Right ventricle myocardium superior (tissue), 1 donor: ENCODE data around the gene TPCN2. TPM values are rescaled to one million over a fixed set of nuclear protein-coding genes. Genes with fewer than 3 reads are reported as not detected.
A peak's percentile ranks its signal among the peaks of the same experiment; 100 is the strongest.

Experiments
- ATAC-seq: fragments of 200-7000 bp; cut with Tn5 transposase; one replicate; pipeline ENCODE4 v1.9.1; 2020; ENCODE audit warnings: mild to moderate bottlenecking; ENCODE audit not compliant: poor library complexity
- DNase-seq: peaks from one replicate; pipeline ENCODE4 v3.0.0-alpha.2; 2020
- intact Hi-C: fragments of 100-400 bp; cut with DNase I; formaldehyde crosslinking; loops from one replicate; pipeline ENCODE4 v1.11.2; 2022
- total RNA-seq: library from RNA; stranded (reverse); fragmentation: NEBNext Ultra II Directional; extraction: Animal tissue kit (Norgen Biotek cat#: 25700); gene quantifications from one replicate; pipeline ENCODE4 v1.2.1, GENCODE V29; 2021
- donor health status: DM: no; HTN: yes; CAD: no; lungs with severe emphysema.

Gene TPCN2
- total RNA-seq, 1 donor from 2014 or later, result 7.6 TPM

DNA sequence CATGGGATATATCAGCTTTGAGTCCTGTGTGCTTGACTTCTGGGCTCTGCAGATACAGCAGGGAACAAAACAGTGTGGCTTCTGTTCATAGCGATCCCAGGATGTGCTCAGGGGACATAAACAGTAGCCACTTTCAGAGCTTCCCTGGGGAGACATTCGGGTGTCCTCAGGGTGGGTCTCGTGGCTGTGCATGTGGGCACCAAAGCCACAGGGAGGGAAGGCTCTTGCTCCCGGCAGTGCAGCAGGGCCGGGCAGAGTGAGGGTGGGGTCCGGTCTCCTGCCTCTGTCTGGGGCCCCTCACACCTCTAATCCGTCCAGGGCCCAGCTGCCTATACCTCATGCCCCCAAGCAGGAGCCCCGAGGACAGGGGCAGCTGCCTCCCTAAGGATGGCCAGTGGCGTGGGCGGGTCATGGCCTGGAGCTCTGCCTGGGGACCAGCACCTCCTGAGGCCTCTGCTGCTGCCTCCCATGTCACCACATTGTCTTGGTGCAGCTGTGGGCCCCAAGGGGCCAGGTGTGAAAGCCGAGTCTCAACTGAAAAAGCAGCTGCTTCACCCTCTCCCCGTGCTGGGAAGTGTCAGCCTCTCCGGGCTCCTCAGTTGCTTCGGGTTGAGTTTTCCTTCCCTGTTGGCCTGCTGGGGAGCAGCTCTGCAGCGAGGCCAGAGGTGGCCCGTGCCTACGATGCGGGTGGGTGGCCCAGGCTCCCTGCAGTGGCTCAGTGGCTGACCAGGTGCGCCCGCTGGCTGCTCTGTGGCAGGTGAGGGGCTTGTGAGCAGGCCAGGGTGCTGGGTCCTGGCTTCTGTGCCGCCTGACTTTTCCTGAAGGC is 3.8 kb downstream of the TPCN2 start:
- intact Hi-C loops, result no loop called here
- DNase-seq, result no peak
- no peak for ATAC-seq

DNA sequence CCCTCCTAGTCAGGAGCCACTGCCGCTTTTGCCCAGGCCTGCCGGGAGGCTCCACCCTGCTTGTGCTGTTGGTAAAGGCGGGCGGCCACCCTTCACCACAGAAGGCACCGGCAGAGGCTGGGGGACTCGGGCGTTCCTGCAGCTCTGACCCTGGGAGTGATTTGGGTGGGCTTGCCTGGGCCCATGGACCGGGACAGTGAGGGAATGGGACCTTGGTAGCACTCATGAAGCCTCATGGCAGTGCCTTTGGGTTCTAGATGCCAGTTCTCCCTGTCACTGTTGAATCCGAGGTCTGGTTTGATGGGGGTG is 4.4 kb downstream of the TPCN2 start:
- intact Hi-C loops, result no loop called here
- DNase-seq (no peak), ATAC-seq (no peak)

DNA sequence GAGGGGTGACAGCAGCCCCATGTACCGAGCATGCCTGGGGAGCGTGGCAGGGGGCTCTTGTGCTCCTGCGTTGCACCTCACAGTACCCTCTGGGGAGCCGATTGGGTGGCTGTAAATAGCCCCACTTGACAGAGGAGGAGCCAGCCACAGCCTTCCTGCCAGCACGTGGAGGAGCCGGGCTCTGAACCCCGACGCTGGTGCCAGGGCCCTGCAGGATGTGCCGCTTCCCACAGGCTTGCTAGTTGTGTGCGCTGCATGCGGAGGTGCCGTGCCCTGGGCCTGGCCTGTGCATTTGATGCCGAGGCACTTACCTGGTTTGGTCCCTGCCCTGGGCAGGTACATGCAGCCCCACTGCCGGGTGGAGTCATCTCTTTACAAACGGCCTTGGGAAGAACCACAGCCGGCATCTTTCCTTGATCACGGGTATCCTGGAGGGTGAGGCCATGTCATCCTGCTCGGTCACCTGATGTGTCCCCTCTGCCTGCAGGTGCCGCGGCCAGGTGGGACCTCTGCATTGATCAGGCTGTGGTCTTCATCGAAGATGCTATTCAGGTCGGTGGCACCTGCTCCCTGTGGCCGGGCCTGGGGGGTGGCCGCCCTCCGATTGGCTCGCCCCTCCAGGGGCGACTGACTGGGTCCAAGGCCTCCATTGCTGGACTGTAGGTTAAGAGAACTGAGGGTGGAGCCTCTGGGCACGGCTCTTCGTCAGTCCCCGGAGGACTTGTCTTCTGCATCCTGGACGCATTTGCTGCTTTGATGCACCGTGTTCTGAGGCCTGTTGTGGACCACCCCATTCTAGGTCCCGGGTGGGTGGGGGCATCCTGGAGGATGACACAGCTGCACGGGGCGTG is 5.0 kb downstream of the TPCN2 start:
- ATAC-seq (peak; percentile 15), DNase-seq (no peak)
- intact Hi-C loops, result no loop called here

DNA sequence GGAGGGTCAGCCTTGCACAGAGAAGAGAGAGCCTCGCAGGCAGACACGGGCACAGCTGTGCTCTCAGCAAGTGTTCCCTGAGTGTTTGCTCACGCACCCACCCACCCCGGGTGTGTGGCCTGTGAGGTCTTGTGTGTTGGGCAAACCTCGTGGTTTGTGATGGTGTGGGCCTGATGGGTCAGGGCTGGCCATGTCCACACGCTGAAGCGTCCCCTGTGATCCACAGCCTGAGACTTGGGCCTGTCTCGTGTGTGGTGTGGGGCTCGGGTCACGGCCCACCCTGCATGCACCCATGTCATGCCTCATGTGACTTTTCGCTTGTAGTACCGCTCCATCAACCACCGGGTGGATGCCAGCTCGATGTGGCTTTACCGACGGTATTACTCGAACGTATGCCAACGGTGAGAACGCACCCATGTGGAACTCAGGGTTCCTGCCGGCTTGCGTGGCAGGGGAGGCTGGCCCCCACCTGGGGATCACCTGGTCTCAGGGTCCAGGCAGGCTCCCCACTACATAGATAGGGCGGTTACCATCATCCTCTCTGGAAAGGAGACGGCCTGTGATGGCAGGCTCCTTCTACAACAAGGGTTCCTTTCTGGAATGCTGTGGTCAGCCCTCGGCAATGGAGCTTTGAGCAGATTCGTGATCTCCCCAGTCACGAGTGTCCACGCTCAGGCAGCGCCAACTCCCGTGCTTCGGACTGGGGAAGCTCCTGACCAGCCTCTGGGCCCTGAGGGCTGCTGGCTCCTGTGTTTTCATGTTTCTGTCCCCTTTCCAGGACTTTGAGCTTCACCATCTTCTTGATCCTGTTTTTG is 5.9 kb downstream of the TPCN2 start:
- ATAC-seq, result no peak
- intact Hi-C loops, result no loop called here
- DNase-seq, result no peak

DNA sequence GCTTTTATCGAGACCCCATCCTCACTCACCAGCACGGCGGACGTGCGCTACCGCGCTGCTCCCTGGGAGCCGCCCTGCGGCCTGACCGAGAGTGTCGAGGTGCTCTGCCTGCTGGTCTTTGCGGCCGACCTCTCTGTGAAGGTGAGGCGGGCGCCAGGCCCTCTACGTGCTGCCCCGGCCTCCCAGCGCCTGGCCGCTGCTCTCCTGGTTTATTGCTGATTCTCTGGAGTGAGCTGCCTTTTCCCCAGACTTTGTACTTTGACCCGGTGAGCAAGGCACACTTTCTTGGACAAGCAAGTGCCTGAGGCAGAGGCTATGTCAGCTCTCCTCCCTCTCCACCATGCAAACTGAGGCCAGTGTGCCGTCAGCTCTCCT is 6.5 kb downstream of the TPCN2 start:
- no peak for ATAC-seq
- intact Hi-C loops, result no loop called here
- DNase-seq, result no peak

DNA sequence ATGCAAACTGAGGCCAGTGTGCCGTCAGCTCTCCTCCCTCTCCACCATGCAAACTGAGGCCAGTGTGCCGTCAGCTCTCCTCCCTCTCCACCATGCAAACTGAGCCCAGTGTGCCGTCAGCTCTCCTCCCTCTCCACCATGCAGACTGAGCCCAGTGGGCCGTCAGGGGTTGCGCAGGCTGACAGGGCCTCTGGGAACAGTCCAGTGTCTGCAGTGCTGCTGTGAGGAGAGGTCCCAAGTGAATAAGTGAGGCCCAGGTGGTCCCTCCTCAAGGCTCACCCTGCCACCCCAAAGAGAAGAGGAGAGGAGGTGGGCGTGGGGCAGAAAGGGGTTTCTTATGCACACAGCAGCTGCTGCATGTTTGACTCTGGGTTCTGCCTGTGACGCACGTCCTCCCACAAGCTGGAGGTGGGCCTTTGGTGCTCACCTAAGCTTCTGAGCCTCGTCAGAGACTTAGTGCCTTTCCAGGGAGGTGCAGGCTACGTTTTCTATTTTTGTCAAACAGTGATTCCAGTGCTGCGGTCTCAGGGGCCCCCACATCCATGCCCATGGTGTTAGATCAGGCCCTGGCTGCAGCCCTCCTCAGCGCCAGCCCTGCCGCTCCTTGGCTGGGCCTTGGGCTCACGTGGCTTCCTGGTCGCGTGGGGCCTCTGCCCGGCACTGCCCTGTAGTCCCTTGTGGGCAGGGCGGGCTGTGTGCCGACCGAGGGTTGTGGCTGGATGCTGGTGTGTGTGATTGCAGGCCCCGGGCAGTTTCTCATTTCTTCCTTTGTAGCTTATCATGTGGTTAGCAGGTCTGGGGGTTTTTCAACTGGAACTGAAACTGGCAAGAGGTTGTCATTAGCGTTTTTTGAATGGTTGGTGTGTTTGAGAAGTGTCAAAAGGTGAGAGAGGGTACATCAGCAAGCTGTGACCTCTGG is 7.1 kb downstream of the TPCN2 start:
- DNase-seq (peak; percentile 72), ATAC-seq (peak; percentile 39)

DNA sequence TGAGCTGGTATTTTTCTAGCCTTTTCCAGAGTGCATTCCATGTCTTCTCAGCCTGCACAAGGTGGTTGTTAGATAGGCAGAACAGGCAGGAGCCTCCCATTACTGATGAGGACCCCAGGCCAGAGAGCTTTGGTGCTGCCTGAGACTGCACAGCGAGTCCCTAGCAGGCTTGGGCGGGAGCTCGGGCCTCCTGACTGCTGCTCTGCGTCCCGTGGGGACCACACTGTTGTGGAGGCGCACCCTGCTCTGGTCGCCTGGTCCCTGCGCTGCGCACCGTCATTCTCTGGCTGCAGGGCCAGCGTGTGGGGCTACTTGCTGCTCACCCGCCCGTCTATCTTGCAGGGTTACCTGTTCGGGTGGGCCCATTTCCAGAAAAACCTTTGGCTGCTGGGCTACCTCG is 8.5 kb downstream of the TPCN2 start:
- DNase-seq (no peak), ATAC-seq (no peak)
- intact Hi-C loops, result no loop called here

More for the DNA sequence above, 7.1 kb downstream of the TPCN2 start:
- intact Hi-C loops, result no loop called here

DNA sequence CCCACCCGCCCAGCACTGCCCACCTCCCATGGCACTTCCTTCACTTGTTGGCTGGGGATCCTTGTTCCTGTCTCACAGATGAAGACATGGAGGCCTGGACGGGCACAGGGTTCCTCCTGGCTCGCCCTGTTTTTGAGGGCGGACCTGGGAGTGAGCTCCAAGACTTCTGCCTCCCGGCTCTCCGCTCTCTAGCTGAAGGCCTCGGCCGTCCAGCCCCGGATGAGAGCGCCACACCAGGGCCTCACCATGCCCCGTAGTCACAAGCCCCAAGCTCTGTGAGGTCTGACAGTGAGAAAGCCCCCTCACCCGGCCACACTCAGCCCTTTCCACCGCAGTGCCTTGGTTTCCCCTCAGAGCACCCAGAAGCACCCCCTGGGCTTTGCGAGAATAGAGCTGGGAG is 9.1 kb downstream of the TPCN2 start:
- ATAC-seq (no peak), DNase-seq (no peak)
- intact Hi-C loops, result no loop called here

DNA sequence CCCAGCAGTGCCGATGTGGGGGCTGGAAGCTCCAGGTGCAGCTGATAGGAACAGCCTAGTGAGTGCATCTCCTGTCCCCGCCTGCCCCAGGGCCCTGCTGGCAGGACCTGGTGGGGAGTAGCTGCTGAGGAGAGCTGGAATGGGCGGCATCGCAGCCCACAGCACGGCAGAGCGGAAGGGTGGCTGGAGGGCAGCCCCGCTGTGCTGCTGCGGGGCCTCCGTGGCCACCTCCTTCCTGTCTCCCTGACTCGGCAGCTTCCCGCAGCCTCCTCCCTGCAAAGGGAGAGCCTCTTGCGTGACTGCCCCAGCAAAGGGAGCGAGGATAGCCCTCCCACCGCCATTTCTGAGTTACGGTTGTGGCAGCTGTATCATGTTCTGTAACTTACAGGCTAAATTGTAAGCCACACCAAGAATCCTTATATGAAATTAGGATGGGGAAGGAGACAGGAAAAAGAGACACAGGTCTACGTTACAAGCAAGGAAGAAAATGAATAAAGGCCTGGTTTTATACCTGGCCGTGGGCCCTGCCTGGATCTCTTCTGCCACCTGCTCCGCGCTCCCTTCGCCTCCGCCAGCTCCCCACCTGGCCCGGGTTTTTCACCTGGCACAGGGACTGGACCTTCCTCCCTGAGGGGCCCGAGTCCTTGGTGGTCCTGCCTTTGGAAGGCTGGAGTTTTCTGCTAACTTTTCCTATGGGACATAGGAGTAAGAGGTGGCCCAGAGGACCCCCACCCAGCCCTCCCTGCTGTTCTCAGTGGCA is 10.0 kb downstream of the TPCN2 start:
- ATAC-seq (no peak), DNase-seq (no peak)
- intact Hi-C loops, result no loop called here

DNA sequence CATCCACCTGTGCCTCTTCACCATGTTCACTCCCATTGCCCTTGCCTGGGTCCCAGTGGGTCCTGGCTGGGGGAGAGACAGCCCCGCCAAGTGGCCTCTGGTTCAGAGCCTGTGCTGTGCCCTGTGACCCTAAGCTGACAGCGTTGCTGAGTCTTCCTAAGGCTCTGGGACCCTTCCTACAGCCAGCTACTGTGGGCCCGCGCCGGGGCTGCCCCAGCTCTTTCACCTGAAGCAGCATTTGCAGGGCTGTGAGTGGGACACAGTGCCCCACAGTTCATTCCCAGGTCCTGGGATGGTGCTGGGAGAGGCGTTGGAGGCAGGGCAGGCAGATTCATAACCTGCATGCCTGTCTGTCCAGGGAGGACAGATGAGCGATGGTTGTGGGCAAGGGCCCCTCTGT is 10.7 kb downstream of the TPCN2 start:
- intact Hi-C loops, result no loop called here
- no peak for DNase-seq
- no peak for ATAC-seq

DNA sequence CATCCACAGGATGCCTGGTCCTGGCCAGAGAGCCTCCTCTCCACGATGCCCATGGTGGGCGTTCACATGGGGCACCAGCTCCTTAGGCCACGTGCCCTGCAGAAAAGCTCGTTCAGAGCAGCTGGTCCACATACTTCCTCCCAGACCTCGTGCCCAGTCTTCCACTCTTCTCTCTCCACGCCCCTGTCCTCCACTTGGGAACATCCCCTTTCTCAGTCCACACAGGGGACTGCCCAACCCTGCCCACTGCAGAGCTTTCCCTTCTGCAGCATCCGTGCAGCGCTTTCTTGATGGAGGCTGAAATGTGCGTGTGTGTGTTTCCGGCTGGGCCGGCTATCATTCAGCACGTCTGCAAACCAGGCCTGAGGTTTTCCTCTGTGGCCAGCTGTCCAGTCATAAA is 11.3 kb downstream of the TPCN2 start:
- ATAC-seq (no peak), DNase-seq (no peak)
- intact Hi-C loops, result no loop called here

DNA sequence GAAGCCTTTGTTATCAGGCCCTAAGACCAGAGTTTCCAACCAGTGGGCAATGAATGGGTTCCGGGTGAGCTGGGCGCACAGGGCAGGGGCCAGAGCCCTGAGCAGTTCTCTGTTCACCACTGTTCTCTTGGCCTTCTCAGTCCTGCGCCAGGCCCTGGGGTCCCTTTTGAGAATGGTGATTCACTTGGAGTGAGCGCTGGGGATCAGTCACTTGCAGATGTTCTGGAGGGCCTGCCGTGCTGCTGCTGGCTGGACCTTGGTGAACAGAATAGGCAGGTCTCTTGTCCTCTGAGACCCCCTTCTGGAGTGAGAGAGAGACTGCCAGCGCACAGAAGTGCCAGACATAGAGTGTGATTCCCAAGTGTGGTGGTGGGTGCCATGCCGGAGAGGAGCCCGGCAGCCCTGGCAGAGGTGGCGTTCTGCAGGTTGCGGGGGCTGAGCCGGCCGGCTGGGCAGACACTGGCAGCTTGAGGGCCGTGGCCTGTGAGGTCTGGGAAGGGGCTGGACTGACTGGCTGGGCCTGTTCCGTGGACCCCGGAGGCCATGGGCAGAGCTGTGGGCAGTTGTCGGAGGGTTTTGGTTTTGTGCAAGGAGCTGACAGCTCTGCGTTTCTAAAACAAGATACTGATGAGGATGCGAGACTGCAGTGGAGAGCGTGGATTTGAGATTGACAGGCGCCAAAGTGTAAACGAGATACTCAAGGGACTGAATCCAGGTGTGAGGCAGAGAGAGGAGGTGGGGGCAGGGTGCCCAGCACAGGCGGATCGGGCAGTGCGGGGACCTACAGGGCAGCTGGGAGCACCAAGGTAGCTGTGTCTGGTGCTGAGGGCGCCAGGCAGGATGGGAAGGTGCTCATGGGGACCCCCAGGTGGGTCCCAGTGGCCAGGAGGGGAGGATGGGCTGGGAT is 12.3 kb downstream of the TPCN2 start:
- no peak for DNase-seq
- intact Hi-C loops, result no loop called here
- no peak for ATAC-seq

DNA sequence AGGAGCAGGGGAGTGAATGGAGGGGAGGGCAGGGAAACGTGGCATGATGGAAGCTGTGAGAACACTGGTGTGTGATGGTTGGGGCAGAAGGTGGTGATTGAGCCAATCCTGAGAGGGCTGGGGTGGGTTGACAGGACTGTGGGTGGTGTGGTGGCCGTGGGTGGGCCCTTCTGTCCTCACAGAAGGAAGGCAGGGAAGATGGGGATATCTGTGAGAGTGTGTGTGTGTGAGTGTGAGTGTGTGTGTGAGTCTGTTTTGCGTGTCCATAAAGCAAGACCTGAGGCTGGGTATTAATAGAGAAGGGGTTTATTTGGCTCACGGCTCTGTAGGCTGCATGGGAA is 13.0 kb downstream of the TPCN2 start:
- no peak for DNase-seq
- ATAC-seq, result no peak
- intact Hi-C loops, result no loop called here

DNA sequence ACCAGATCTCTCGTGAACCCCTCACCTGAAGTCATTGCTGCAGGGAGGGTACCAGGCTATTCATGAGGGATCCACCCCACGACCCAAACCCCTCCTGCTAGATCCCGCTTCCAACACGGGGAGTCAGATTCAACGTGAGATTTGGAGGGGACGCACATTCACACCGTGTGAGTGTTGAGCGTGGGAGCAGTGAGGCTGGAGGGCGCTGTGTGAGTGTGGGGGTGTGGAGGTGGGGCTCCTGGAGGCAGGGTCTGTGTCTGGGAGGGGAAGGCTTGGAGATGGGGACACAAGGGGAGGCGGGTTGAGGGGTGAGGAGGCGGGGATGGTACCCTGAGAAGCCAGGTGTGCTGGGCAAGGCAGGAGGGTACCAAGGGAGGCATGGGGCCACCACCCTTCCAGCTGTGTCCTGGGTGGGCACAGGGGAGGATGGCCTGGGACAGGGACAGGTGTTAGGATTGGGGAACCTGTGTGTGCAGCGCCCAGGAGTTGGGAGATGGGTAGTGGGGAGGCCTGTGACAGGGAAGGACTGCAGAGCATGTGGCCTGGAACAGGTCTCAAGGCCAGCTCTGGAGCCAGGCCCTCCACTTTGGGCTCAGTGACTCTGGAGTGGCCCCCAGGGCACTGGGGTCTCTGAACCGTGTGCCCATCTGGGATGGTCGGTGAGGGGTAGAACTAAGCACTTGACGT is 13.6 kb downstream of the TPCN2 start:
- intact Hi-C loops, result no loop called here
- no peak for DNase-seq
- no peak for ATAC-seq

DNA sequence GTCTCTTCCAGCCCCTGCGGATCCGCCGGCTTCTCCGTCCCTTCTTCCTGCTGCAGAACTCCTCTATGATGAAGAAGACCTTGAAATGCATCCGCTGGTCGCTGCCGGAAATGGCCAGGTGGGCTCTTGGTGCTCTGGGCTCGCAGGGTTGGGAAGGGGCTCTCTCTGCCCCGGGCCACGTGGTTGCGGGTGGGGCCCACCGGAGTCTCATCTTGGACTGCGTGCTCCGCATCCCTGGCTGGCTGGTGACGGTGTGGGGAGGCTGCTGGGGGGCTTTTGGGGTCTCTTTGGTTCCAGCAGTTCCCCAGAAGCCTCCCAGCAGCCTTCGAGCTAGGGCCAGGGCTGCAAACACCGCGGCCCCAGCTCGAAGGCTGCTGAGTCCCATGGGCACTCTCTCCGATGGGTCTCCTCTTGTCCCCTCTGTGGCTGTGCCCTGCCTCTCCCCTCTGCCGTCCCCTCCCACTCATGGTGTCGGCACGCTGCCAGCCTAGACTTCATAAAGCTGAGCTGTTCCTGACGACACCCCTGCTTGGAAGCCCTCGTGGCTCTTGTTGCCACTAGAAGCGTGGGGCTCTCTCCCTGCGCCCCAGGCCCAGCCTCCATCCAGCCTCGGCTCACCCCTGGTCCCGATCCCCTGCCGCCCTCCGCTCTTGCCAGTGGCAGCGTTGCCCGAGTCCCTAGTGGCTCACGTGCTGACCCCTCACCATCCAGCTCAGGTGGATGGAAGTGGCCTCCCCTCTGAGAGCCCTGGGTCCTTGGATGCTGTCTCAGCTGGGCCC is 14.3 kb downstream of the TPCN2 start:
- ATAC-seq, result no peak
- intact Hi-C loops, result no loop called here
- no peak for DNase-seq
